ENCODE data around the gene LDLRAD3.
A peak's percentile ranks its signal among the peaks of the same experiment; 100 is the strongest.

LDLRAD3 gene

DNA sequence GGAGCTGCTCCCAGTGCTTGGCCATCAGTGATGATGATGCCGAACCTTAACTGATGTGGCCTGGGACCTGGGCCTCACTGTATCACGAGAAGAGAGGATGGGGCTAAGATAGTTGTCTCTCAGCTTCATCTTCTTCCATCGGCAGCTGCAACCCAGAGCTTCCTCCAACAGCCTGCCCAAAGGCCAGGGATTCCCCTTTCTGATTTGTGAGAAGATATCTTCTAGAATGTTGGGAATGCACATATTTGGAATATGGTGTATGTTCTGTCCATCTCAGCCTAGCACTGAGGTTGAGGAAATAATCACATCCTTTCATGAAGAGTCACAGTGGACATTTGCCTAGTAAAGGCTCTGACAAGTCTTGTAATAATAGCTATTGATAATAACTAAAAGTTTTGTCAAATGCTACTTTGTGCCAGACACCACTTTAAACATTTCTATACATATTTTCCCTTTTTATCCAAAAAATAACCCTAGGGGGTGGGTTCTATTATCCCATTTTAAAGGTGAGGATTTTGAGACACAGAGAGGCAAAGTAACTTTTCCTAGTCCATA is 272.3 kb downstream of the LDLRAD3 start:
- no peak for DNase-seq

DNA sequence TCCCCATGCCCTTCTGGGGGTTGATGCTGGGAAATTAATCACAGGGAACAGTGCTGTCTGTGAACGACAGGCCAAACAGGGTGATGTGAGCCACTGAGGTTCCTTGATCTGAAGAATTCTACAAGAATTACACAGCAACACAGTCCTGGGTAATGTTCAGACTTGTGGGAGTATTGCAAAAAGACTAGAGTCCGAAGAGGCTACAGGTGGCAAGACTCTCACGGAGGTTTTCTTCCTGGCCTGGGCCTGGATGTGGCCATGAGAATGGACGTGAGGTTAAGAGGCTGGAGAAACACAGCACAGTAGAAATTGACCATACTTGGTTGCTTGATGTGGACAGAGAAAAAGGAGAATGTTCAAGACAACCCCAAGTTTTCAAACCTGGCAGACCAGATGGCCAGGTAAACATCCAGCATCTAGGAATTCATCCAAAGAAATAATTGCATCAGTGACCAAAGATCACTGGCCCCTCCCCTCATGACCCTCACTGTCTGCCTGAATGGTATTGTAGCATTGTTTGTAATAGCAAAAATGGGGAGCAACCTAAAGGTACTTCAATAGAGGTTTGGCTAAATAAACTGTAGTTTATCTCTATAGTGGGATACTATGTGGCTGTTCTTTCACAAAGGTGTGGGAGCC is 274.5 kb downstream of the LDLRAD3 start:
- DNase-seq: no peak

DNA sequence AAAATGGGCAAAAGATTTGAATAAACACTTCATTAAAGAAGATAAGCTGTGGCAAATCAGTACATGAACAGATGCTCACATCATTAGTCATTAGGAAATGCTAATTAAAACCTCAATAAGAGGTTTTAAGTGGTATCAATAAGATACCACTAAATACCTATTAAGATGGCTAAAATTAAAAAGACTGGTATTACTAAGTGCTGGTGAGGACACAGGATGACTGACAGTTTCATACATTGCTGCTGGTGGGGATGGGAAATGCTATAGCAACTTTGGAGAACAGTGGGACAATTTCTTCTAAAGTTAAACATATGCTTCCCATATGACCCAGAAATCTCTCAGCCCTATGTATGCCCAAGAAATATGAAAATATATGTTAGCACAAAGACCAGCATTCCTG is 276.1 kb downstream of the LDLRAD3 start:
- DNase-seq: no peak

DNA sequence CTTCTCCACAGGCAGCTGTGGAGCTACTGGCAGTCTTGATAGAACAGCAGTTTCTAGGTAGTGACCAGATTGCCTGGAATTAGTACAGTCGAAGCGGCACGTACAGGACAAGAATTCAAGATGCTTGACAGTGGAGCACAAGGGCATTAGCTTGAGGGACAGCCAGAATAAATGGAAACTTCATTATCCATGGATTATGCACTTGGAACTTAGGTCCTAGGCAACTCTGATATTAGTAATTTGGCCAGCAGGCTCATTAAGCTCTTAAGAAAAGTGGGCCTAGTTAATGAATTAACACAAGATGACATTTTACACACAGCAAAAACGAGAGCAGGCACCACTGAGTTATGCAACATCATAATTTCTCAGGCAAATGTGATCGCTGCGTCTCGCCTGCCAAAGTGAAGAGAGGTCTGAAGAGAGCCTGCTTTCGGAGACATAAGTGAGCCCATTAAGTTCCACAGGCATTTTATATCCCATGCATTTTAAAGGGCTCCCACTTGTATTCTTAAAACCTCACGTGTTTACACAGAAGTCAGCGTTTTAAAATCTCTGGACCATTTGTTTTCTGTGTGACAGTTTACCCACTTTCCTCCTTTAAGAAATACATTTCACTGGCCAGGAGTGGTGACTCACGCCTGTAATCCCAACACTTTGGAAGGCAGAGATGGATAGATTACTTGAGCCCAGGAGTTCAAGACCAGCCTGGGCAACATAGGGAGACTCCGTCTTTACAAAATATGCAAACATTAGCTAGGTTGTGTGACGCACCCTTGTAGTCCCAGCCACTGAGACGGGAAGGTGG is 279.2 kb downstream of the LDLRAD3 start:
- peak; percentile 15 for DNase-seq

DNA sequence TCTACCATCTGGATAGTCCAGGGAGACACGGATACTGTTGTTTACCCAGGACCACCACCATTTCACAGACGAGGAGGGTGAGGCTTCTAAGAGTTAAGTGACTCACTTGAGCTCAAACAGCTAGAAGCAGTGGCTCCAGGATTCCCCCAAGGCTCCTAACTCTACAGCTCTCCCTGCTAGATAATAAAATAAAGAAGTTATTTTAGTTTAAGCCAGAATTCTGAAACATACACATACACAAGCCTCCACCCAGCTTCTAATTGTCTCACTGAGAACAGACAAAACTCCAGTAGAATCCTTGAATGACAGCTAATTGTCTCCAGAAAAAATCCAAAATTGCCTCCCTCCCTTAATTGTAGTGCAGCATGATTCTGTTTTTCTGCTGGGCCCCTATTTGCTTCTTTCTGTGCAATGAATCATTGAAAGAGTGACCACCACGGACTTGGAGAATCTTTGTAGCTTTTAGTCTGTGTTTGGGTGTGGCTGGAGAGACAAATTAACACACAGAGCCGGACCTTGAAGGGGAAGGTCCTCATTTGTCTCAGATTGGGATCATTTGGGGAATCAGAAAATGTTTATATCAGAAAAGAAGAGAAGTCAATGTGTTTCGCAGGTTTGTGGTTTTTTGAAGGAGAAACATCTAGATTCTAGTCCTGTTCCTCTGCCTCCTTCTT is 280.5 kb downstream of the LDLRAD3 start:
- DNase-seq: no peak

DNA sequence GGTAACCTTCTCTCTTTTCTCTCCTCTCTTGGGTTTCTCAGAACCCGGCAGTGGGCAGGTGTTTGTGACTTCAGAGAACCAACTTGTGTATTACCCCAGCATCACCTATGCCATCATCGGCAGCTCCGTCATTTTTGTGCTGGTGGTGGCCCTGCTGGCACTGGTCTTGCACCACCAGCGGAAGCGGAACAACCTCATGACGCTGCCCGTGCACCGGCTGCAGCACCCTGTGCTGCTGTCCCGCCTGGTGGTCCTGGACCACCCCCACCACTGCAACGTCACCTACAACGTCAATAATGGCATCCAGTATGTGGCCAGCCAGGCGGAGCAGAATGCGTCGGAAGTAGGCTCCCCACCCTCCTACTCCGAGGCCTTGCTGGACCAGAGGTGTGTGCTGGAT is 283.2 kb downstream of the LDLRAD3 start:
- DNase-seq: no peak

DNA sequence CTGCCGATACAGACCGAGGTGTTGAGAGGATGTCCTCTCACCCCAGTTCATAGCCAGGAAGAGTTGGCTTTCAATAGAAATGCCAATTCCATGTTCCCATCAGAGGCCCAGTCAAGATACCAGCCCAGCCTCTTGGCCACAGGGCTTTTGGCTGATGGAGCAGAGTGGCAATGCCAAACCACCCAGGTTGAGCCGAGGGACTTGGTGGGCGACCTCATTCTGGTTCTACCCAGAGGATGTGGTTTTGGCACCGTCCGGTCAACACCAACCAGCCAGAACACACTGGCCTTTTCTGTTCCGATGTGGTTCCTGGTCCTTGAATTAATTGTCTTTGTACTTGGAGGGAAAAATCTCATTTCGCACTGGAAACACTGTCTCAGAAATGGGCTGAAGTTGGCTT is 284.8 kb downstream of the LDLRAD3 start:
- DNase-seq: no peak

DNA sequence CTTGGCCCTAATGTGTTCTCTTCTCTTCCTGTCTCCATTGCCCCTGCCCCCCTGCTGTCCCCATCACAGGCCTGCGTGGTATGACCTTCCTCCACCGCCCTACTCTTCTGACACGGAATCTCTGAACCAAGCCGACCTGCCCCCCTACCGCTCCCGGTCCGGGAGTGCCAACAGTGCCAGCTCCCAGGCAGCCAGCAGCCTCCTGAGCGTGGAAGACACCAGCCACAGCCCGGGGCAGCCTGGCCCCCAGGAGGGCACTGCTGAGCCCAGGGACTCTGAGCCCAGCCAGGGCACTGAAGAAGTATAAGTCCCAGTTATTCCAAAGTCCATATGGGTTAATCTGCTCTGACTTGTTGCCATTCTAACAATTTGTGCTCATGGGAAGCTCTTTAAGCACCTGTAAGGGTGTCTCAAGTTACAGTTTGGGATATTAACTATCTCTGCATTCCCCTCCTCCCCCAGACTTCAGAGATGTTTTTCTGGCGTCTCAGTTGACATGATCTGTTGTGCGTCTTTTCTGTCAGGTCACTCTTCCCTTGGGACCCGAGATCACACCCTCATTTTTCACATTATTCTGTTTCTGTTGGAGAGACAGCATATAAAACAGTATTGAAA is 285.3 kb downstream of the LDLRAD3 start:
- no peak for DNase-seq

DNA sequence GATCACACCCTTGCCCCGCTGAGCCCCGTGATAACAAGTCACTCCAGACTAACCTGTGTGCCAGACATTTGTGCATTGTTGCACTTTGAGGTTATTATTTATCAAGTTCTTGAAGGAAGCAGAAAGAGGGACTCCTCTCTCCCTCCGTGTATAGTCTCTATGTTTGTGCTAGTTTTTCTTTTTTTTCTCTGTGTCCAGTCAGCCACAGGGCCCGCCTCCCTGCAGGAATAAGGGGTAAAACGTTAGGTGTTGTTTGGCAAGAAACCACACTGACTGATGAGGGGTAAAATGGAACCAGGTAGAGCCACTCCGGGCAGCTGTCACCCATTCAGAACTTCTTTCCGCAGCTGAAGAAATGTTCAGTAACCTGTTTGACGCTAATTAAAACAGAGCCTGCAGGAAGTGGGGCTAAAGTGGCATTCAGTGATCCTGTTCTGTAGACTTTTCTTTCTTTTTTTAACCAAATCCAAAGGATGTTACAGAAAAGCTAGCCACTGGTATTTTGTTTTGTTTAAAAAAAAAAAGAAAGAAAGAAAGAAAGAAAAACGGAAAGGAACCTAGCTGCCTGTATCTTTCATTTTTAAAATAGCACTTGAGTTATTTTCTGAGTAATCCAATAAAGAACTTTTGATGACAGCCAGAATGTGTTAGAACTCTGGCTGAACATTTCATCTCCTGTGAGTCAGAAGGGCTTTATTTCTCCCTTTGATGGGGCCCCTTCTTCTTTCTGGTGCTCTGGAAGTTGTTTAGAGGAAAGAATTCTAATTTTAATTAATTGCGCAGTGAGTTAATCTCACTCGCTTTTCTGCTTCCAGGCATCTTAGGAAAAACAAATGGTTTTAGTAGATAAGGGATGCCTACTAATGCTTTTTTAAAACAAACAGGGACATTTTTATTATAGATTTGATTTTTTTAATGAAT is 287.2 kb downstream of the LDLRAD3 start:
- DNase-seq: peak; percentile 76

DNA sequence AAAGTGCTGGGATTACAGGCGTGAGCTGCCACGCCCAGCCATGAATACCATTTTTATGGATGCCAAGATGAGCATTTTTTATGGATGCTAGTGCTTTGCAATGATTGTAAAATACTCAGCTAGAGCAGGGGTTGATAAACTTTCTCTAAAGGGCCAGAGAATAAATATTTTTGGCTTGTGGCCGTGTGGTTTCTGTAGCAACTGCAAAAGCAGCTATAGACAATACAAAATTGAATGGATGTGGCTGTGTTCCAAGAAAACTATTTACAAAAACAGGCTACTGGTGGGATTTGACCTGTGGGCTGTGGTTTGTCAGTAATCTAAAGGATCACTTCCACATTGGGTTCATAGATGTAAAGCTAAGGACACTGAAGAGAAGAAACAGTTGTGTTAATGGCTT is 289.3 kb downstream of the LDLRAD3 start:
- DNase-seq: no peak

DNA sequence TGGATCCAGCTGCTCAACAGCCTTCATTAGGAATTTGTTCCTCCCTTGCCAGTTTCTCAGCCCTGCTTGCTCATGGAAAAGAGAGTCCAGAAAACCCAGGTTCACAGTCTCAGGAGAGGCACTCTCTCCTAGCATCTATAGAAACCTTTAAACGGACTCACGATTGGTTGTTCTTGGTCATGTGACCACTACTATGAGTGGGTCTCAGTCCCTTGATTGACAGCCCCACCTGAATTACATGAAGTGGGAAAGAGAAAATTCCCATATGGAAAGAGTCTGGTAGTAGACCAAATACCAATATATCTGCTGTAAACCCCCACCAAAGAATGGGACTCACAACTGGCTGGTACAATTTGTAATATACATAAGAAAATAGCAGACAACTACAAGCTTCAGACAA is 291.0 kb downstream of the LDLRAD3 start:
- no peak for DNase-seq

DNA sequence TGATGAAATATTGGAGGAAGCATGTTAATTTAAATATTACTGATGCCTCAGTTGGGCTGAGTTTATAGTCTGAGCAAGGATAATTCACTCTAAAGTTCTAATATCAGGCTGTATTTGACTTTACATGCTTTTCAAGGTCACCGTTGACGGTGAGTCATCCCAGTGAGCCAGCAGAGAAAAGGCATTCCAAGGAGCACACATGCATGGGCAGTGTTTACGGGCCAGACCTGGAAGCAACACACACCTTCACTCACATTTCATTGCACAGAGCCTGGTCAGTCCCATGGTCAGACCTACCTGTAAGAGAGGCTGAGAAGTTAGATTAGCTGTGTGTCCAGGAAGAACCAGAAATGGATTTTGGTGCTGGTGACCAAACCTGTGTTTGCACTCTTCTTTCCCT is 291.9 kb downstream of the LDLRAD3 start:
- DNase-seq: no peak

DNA sequence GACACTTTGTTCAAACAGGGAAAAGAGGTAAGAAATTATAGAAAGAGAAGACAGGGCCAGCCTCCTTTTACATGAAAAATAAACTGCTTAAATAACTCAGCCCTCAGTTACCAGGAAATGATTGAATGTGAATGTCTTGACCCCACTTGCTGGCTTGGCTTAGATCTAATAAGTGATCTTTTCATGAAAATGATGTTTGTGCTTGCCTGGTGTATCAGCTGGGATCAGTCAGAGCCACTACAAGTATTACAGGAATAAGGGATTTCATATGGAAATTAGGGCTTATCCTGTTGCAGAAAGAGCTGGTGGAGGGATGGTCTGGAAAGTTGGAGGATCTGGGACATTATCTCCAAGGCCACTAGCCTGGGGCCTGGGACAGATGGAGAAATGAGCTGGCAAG is 293.5 kb downstream of the LDLRAD3 start:
- DNase-seq: no peak

DNA sequence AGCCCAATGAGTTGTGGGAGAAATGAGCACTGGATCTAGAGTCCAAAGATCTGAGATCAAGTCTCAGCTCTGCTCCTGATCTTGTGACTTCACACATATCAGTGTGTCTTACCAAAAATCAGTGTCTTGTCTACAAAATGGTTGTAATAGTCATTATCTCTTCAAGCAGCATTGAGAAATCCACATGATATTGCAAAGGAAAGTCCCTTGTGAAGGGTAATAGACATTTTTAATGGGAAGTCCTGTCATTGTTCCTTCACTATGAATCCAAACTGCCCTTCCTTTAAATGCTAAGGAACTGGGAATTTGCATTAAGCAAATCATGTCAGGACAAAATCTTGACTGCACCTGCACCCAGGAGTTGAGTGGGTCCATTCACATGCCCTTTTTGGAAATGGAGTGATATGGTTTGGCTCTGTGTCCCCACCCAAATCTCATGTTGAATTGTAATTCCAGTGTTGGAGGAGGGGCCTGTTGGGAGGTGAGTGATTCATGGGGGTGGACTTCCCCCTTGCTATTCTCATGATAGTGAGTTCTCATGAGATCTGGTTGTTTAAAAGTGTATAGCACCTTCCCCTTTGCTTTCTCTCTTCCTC is 294.3 kb downstream of the LDLRAD3 start:
- no peak for DNase-seq

DNA sequence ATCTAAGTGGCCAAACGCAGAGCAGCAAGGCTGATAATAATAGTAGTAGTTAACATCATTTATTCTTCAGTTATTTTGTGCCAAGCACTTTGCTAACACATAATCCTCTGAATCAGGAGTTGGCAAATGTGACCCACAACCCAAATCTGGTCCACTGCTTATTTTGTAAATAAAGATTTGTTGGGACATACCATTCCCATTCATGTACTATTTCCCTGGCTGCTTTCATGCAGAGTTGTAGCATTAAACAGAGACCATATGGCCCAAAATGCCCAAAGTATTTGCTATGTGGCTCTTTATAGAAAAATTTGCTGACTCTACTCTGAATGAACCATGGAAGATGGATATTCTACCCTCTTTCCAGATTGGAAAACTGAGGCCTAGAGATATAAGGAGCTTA is 295.0 kb downstream of the LDLRAD3 start:
- no peak for DNase-seq

DNA sequence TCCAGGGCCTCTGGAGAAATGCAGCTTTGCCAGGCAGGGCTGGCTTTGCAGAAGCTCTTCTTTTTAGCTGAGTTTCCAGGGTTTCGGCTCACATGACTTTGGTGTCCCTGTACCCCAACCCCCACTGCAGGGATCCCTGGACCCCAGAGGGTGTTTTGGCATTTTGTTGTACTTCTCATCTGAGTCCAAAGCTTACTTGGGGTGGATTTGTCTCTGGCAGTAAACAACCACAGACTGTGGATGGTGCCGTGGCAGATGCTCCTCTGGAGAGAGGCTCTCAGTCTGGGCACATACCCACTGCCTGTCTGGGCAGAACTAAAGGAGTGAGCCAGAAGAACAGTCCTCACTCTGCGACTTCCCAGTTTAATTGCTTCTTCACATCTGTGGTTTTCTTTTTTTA is 295.8 kb downstream of the LDLRAD3 start:
- no peak for DNase-seq

DNA sequence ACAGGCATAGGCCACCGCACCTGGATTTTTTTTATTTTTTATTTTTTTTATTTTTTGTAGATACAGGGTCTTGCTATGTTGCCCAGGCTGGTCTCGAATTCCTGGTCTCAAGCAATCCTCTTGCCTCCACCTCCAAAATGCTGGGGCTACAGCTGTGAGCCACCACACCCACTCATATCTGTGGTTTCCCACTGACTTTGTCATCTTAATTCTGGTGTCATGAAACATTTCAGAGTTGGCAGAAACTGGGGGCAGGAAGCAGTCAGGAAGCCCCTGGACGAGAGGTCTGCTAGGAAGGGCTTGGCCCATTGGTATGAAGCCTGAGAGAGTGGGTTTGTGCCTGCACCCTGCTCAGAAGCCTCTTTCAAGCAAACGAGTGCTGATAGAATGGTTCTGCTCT is 296.3 kb downstream of the LDLRAD3 start:
- DNase-seq: peak; percentile 28

DNA sequence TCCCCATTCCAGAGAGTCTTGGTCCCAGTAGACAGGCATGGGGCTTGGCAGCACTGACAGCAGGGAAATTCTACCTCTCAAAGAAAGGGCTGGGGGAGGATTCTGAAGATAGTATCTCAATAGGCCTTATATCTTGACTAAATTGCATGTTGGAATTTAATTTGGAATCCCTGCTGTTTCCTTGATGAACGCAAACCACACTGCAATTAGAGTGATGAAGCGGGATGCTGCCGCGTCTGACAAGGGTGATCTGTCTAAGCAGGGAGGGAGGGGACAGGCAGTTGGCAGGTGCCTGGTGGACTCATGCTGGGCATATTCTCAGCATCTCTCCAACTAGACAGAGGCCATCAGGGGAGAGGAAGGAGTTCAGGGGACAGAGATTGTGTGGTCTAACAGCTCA is 296.9 kb downstream of the LDLRAD3 start:
- no peak for DNase-seq

DNA sequence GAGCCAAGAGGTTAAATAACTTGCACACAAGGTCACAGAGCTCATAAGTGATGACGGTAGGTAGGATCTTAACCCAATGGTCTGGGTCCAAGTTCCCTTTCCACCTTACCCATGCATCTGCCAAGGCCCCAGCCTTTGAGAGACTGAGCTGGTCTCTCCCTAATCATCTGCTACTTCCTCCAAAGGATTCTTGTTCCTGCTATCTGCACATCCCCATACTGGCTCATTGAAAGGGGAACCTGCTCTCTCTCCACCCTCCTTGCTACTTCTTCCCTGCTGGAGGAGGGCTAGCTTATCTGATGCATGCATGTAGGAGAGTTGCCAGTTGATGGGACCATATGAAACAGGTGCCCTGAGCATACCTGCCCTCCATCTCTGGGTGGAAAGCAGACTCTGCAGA is 297.6 kb downstream of the LDLRAD3 start:
- DNase-seq: no peak

DNA sequence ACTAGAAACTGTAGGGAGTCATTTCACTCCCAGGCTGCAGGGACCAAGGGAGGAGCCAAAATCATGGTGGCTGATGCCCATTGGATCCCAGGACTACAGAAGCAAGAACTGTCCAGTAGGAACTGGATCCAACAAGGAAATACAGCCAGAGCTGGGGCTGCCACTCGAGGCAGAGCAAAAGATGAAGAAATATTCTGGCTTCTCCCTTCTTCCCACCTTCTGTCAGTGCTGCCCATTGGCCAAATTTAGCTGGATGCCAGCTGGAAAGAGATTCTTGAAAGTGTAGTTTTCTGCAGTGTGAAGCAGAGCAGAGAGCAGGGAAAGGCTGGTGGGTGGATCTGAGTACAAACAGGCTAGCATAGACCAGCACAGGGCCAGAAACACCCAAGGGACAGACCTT is 299.8 kb downstream of the LDLRAD3 start:
- no peak for DNase-seq

DNA sequence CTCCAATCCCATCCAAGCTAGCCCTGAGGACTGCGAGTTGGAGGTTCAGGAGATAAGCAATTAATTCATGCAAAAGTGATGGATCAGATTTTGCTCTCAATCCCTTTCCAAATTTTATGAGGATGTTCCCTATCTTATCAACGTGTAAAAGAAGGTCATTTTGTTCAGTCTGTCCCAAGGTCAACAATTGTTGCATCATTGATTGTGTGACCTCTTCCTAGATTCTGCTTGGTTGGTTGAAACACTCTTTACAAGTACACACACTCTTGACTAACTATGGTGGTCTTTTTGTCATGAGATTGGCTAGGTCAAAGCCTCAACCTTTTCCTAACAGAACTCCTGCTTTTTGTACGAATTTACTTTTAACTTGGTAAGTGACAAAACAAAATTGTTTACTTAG is 303.6 kb downstream of the LDLRAD3 start:
- DNase-seq: no peak

DNA sequence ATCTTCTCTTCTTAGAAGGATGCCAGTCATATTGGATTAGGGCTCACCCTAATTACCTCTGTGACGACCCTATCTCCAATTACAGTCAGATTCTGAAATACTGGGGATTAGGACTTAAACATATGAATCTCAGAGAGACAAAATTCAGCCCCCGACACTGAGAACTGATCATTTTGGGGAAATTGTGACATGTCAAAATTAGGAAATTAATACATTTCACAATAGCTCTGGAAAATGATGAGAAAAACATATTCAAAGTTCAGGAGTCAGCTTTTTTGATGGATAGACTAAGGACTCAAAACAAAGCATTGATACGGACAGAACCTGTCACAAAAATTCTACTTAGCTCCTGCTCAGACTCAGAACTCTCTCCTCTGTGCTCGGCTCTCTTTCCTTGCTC is 304.6 kb downstream of the LDLRAD3 start:
- DNase-seq: no peak
